IMR-90 (cell line): ENCODE data around the gene NDRG4.

Experiments used
- POLR2A ChIP-seq: IDR thresholded peaks from 2 replicates; pipeline ENCODE4 v1.6.1; 2012; ENCODE audit warnings: mild to moderate bottlenecking, low read depth, low read length
- RAD21 ChIP-seq: IDR thresholded peaks from 2 replicates; pipeline ENCODE4 v1.6.1; 2012; ENCODE audit warnings: low read length, improper control_type of control experiment
- RCOR1 ChIP-seq: IDR thresholded peaks from 2 replicates; pipeline ENCODE4 v1.6.1; 2012; ENCODE audit warnings: mild to moderate bottlenecking, low read length, improper control_type of control experiment; ENCODE audit not compliant: insufficient replicate concordance
- TF ChIP-seq, protein P1 (sequence below): conservative IDR thresholded peaks from 2 replicates; pipeline ENCODE4 v1.5.1; 2012; ENCODE audit warnings: mild to moderate bottlenecking, low read depth, low read length, improper control_type of control experiment

DNA sequence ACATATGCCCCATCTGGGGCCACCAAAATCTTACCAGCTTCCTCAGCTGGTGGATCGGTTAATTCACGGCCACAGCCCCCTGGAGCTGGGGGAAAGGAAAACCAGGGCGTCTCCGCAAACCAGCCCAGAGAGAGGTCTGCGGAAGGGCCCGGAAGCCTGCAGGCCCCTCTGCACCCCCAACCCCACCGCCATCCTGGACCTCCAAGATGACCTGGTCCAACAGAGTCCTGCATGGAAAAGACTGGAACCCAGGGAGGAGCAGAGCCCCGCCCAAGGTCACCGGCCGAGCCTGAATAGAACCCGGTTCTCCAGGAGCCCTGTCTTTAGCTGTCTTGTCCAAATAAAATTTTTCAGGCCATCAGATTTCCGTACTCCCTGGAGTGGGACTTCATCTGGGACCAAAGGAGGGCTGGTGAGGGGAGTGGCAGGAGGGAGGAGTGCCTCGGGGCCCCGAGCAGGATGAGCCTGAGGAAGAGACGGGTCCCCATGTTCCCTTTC lies 37.4 kb upstream of the NDRG4 start:
- TF ChIP-seq POLR2A: no peak
- TF ChIP-seq, protein P1, sequence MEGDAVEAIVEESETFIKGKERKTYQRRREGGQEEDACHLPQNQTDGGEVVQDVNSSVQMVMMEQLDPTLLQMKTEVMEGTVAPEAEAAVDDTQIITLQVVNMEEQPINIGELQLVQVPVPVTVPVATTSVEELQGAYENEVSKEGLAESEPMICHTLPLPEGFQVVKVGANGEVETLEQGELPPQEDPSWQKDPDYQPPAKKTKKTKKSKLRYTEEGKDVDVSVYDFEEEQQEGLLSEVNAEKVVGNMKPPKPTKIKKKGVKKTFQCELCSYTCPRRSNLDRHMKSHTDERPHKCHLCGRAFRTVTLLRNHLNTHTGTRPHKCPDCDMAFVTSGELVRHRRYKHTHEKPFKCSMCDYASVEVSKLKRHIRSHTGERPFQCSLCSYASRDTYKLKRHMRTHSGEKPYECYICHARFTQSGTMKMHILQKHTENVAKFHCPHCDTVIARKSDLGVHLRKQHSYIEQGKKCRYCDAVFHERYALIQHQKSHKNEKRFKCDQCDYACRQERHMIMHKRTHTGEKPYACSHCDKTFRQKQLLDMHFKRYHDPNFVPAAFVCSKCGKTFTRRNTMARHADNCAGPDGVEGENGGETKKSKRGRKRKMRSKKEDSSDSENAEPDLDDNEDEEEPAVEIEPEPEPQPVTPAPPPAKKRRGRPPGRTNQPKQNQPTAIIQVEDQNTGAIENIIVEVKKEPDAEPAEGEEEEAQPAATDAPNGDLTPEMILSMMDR: no peak
- TF ChIP-seq RAD21: no peak
- no peak for TF ChIP-seq RCOR1
